Duodenal mucosa (tissue), 2 donors: ENCODE measurements around the gene OR1E1.
"Not testable (repeated sequence)": the region's sequence is repeated elsewhere in the genome, so short reads cannot be mapped to it uniquely, and the experiment has no call there.

Experiments used
- H3K27ac ChIP-seq: one replicate; pipeline ENCODE4 v1.7.0; 2013; ENCODE audit warnings: low read depth, low read length
- H3K27me3 ChIP-seq, 2 donors: one replicate each; pipeline ENCODE4 v1.7.0; 2013; ENCODE audit warnings: low read length in 2 of 2, control low read depth in 1 of 2; ENCODE audit not compliant: insufficient read depth in 2 of 2, control insufficient read depth in 1 of 2
- H3K36me3 ChIP-seq, 2 donors: one replicate each; pipeline ENCODE4 v1.7.0; 2013; ENCODE audit warnings: low read length in 2 of 2, control low read depth in 1 of 2; ENCODE audit not compliant: insufficient read depth in 2 of 2, control insufficient read depth in 1 of 2
- H3K4me1 ChIP-seq, 2 donors: one replicate each; pipeline ENCODE4 v1.7.0; 2013; ENCODE audit warnings: low read length in 2 of 2, control low read depth in 1 of 2; ENCODE audit not compliant: insufficient read depth in 2 of 2, control insufficient read depth in 1 of 2
- H3K4me3 ChIP-seq, 2 donors: one replicate each; pipeline ENCODE4 v1.7.0; 2013; ENCODE audit warnings: low read length in 2 of 2, low read depth in 1 of 2
- H3K9ac ChIP-seq, 2 donors: one replicate each; pipeline ENCODE4 v1.7.0; 2013; ENCODE audit warnings: low read length in 2 of 2, low read depth in 1 of 2
- H3K9me3 ChIP-seq, 2 donors: one replicate each; pipeline ENCODE4 v1.7.0; 2013; ENCODE audit warnings: low read length in 2 of 2, control low read depth in 1 of 2; ENCODE audit not compliant: control insufficient read depth in 1 of 2

OR1E1 gene

GRCh38 chr17:3398310-3398709 lies at the start of gene OR1E1:
Gene OR1E1 (minus strand): TSS chr17:3398410. CDS start chr17:3398410, 0 bp downstream.
- Histone ChIP-seq H3K27me3 (no peaks in the 10 kb centered on the region), H3K9ac (no peak within 1 kb of the TSS), H3K27ac (no peak within 1 kb of the TSS), H3K4me3 (no peak within 1 kb of the TSS), H3K4me1 (no peaks in the 10 kb centered on the region), H3K9me3 (no peaks in the 10 kb centered on the region), H3K36me3 (no peaks in the 10 kb centered on the region)

- H3K27me3 ChIP-seq = no peaks in the 10 kb centered on the region
- no peak overlapping the region for H3K27ac ChIP-seq
- no peak overlapping the region for H3K4me3 ChIP-seq
- H3K9me3 ChIP-seq = no peaks in the 10 kb centered on the region
- H3K9ac ChIP-seq = no peak overlapping the region
- peaks cover 3 to 7% of the 10 kb centered on the region in 2 donors for H3K4me1 ChIP-seq
- H3K36me3 ChIP-seq = no peaks in the 10 kb centered on the region
Measured at GRCh38 chr17:3447625-3448024, 49.4 kb upstream of the OR1E1 start.

- H3K4me3 ChIP-seq = no peak overlapping the region
- no peak overlapping the region for H3K9ac ChIP-seq
- H3K27me3 ChIP-seq = no peaks in the 10 kb centered on the region
- no peaks in the 10 kb centered on the region for H3K4me1 ChIP-seq
- no peaks in the 10 kb centered on the region for H3K9me3 ChIP-seq
- no peak overlapping the region for H3K27ac ChIP-seq
- H3K36me3 ChIP-seq = no peaks in the 10 kb centered on the region
Measured at GRCh38 chr17:3440451-3440850, 42.2 kb upstream of the OR1E1 start.

GRCh38 chr17:3438368-3438767 lies 40.2 kb upstream of the OR1E1 start:
- Histone ChIP-seq H3K9ac (no peak overlapping the region), H3K27me3 (no peaks in the 10 kb centered on the region), H3K4me3 (no peak overlapping the region), H3K27ac (no peak overlapping the region), H3K9me3 (no peaks in the 10 kb centered on the region), H3K36me3 (no peaks in the 10 kb centered on the region), H3K4me1 (no peaks in the 10 kb centered on the region)

GRCh38 chr17:3433741-3434140 lies 35.5 kb upstream of the OR1E1 start, which contains the start of gene OR1E2:
Gene OR1E2 (minus strand): TSS chr17:3433841. CDS start chr17:3433841, 0 bp downstream.
- Histone ChIP-seq H3K4me3 (no peak within 1 kb of the TSS), H3K9me3 (no peaks in the 10 kb centered on the region), H3K4me1 (no peaks in the 10 kb centered on the region), H3K9ac (no peak within 1 kb of the TSS), H3K27me3 (no peaks in the 10 kb centered on the region), H3K27ac (no peak within 1 kb of the TSS), H3K36me3 (no peaks in the 10 kb centered on the region)

GRCh38 chr17:3433215-3433614 lies 35.0 kb upstream of the OR1E1 start:
- H3K27ac ChIP-seq, H3K36me3 ChIP-seq, H3K27me3 ChIP-seq, H3K9me3 ChIP-seq, H3K4me1 ChIP-seq, H3K9ac ChIP-seq, H3K4me3 ChIP-seq: not testable (repeated sequence)

GRCh38 chr17:3418222-3418621 lies 20.0 kb upstream of the OR1E1 start:
- H3K4me1 ChIP-seq = no peaks in the 10 kb centered on the region
- H3K27ac ChIP-seq = no peak overlapping the region
- H3K9ac ChIP-seq = no peak overlapping the region
- no peaks in the 10 kb centered on the region for H3K36me3 ChIP-seq
- H3K9me3 ChIP-seq = no peaks in the 10 kb centered on the region
- no peaks in the 10 kb centered on the region for H3K27me3 ChIP-seq
- no peak overlapping the region for H3K4me3 ChIP-seq

- Histone ChIP-seq H3K36me3 (no peaks in the 10 kb centered on the region), H3K27ac (no peak overlapping the region), H3K4me1 (no peaks in the 10 kb centered on the region), H3K9ac (no peak overlapping the region), H3K27me3 (no peaks in the 10 kb centered on the region), H3K9me3 (no peaks in the 10 kb centered on the region), H3K4me3 (no peak overlapping the region)
Measured at GRCh38 chr17:3415610-3416009, 17.4 kb upstream of the OR1E1 start.

GRCh38 chr17:3412216-3412615 lies 14.0 kb upstream of the OR1E1 start:
- not testable (repeated sequence) for H3K9me3 ChIP-seq, H3K4me3 ChIP-seq, H3K9ac ChIP-seq, H3K27me3 ChIP-seq, H3K4me1 ChIP-seq, H3K36me3 ChIP-seq, H3K27ac ChIP-seq

GRCh38 chr17:3411070-3411469 lies 12.9 kb upstream of the OR1E1 start, which contains the start of gene OR3A3:
Gene OR3A3 (plus strand): TSS chr17:3411370.
- Histone ChIP-seq H3K4me3 (no peak within 1 kb of the TSS), H3K9me3 (peaks cover 3 to 9% of the 10 kb centered on the region in 2 donors), H3K9ac (no peak within 1 kb of the TSS), H3K27me3 (no peaks in the 10 kb centered on the region), H3K27ac (no peak within 1 kb of the TSS), H3K36me3 (no peaks in the 10 kb centered on the region), H3K4me1 (no peaks in the 10 kb centered on the region)

GRCh38 chr17:3403856-3404255 lies 5.6 kb upstream of the OR1E1 start:
- not testable (repeated sequence) for H3K36me3 ChIP-seq, H3K4me1 ChIP-seq, H3K9me3 ChIP-seq, H3K4me3 ChIP-seq, H3K27me3 ChIP-seq, H3K27ac ChIP-seq, H3K9ac ChIP-seq
